ENCODE results near the gene GALNS. TPM values are rescaled to one million over a fixed set of nuclear protein-coding genes. Genes with fewer than 3 reads are reported as not detected.
A peak's percentile ranks its signal among the peaks of the same experiment; 100 is the strongest.
"Not testable (repeated sequence)": the region's sequence is repeated elsewhere in the genome, so short reads cannot be mapped to it uniquely, and the experiment has no call there.

Gene GALNS
- total and polyA plus RNA-seq, 2 of the 13 experiments (the other 11 are each of a cell fraction or from before 2014, with no cell fraction given), result 9.2 to 9.8 TPM

DNA sequence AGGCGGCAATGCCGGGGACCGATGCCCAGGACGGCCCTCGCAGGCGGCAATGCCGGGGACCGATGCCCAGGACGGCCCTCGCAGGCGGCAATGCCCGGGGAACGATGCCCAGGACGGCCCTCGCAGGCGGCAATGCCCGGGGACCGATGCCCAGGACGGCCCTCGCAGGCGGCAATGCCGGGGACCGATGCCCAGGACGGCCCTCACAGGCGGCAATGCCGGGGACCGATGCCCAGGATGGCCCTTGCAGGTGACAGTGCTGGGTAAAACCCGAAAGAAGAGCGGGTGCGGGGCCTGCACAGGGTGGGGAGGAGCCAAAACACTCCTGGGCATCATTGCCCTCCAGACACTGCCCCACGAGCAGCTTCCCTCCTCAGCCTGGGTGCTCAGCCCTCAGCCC, 33.1 kb downstream of the GALNS start:
- H3K36me3 ChIP-seq (replicated peaks in 1 of 2; ENCODE audit: control insufficient read depth in 1 of 2, insufficient read depth in 2 of 2, low read length in 2 of 2); H3K4me2 ChIP-seq (ENCODE audit: low read depth, low read length); H3K9ac ChIP-seq (ENCODE audit: insufficient read depth, low read depth, low read length); H2AFZ ChIP-seq (ENCODE audit: low read length); CTCF ChIA-PET (ENCODE audit: low intra/inter-chr PET ratio, low total read pairs); DNase-seq (ENCODE audit: low spot score); BruUV-seq (replicated peaks); in situ Hi-C loops (cut with HindIII; ENCODE audit: extremely low pct_ligation_motif_present, low pct_unique_long_range_greater_than_20kb); ATAC-seq; POLR2A ChIA-PET; H4K20me1 ChIP-seq (ENCODE audit: insufficient read depth, low read length); H3K27me3 ChIP-seq (ENCODE audit: control insufficient read depth in 1 of 2, insufficient read depth in 2 of 2, low read length in 2 of 2); H3K9me3 ChIP-seq (ENCODE audit: low read length); H3K4me3 ChIP-seq (replicated peaks in 1 of 3; ENCODE audit: insufficient read depth in 1 of 3, low read depth in 2 of 3, low read length in 3 of 3); H3K27ac ChIP-seq (ENCODE audit: extremely low read length, insufficient read depth, low read length); intact Hi-C loops (cut with micrococcal nuclease; ENCODE audit: unreplicated experiment); H3K79me2 ChIP-seq (ENCODE audit: insufficient read depth, low read length); FAIRE-seq: not testable (repeated sequence)
- 0 out of 2 replicates have a peak, but pooled peaks have one; percentile 29 for TF ChIP-seq HNRNPL (IDR thresholded peaks at IDR 0.05; ENCODE audit: low read depth, low read length)
- 86% methylated on average over 15 of the region's 31 CpGs for WGBS (ENCODE audit: low lambda C conversion rate)
- peaks cover 11% of the 10 kb centered on the region for H3K4me1 ChIP-seq (ENCODE audit: insufficient read depth, low read length)

DNA sequence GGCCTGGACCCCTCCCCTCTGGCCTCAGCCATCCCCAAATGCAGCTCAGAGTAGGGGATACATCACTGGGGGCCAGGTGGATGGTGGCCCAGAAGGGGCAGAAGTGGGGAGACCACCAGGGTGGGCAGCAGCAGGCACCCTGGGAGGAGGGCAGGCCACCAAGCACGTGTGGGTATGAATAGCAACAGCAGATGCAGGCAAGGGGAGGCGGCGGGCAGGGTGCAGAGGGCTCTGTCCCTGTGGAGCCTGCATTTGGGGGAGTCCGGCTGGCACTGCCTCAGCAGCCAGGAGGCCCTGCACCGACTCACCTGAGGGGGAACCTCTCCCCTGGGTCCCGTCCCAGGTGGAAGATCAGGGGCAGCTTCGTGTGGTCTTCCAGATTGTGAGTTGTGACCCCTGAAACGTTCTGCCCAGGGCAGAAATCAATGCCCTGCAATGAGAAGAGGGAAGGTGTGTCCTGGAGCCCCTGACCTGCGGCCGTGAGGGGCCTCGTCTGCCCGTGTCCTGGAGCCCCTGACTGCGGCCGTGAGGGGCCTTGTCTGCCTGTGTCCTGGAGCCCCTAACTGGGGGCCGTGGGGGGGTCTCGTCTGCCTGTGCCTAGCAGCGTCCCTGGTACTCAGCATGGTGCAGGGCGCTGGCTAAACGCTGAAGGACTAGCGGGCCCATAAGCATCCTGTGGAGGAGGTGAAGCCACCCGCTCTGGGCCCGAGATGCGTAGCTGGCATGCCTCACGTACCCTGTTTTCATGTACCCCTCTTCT, 34.3 kb downstream of the GALNS start:
- ATAC-seq, result no peak
- H3K4me2 ChIP-seq (ENCODE audit: low read depth, low read length), result no peak overlapping the region
- TF ChIP-seq, protein P1, sequence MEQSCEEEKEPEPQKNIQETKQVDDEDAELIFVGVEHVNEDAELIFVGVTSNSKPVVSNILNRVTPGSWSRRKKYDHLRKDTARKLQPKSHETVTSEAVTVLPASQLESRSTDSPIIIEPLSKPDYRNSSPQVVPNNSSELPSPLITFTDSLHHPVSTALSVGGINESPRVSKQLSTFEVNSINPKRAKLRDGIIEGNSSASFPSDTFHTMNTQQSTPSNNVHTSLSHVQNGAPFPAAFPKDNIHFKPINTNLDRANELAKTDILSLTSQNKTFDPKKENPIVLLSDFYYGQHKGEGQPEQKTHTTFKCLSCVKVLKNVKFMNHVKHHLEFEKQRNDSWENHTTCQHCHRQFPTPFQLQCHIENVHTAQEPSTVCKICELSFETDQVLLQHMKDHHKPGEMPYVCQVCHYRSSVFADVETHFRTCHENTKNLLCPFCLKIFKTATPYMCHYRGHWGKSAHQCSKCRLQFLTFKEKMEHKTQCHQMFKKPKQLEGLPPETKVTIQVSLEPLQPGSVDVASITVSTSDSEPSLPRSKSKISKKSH (CRISPR knock-in tag; IDR thresholded peaks at IDR 0.05; ENCODE audit: borderline replicate concordance), result peak; percentile 22; the same call in 1 of the 2 replicates
- TF ChIP-seq, protein P2, sequence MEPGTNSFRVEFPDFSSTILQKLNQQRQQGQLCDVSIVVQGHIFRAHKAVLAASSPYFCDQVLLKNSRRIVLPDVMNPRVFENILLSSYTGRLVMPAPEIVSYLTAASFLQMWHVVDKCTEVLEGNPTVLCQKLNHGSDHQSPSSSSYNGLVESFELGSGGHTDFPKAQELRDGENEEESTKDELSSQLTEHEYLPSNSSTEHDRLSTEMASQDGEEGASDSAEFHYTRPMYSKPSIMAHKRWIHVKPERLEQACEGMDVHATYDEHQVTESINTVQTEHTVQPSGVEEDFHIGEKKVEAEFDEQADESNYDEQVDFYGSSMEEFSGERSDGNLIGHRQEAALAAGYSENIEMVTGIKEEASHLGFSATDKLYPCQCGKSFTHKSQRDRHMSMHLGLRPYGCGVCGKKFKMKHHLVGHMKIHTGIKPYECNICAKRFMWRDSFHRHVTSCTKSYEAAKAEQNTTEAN (CRISPR knock-in tag; conservative IDR thresholded peaks at IDR 0.05), result no peak
- H3K79me2 ChIP-seq (ENCODE audit: insufficient read depth, low read length), result no peaks in the 10 kb centered on the region
- no peak overlapping the region for H3K27ac ChIP-seq (ENCODE audit: extremely low read length, insufficient read depth, low read length)
- 91% methylated on average over 19 of the region's 24 CpGs for WGBS (ENCODE audit: low lambda C conversion rate)
- no peak overlapping the region for H3K9ac ChIP-seq (ENCODE audit: insufficient read depth, low read depth, low read length)
- DNase-seq (ENCODE audit: low spot score), result no peak
- POLR2A ChIA-PET, result no interaction called here
- FAIRE-seq, result no peak
- in situ Hi-C loops (cut with HindIII; ENCODE audit: extremely low pct_ligation_motif_present, low pct_unique_long_range_greater_than_20kb), result no loop called here
- H3K36me3 ChIP-seq (replicated peaks in 1 of 2; ENCODE audit: control insufficient read depth in 1 of 2, insufficient read depth in 2 of 2, low read length in 2 of 2), result no peaks in the 10 kb centered on the region
- H3K4me3 ChIP-seq (replicated peaks in 1 of 3; ENCODE audit: insufficient read depth in 1 of 3, low read depth in 2 of 3, low read length in 3 of 3), result no peak overlapping the region
- intact Hi-C loops (cut with micrococcal nuclease; ENCODE audit: unreplicated experiment), result no loop called here
- no peaks in the 10 kb centered on the region for H4K20me1 ChIP-seq (ENCODE audit: insufficient read depth, low read length)
- H3K27me3 ChIP-seq (ENCODE audit: control insufficient read depth in 1 of 2, insufficient read depth in 2 of 2, low read length in 2 of 2), result 0 out of 5 replicates have a peak, but pooled peaks cover 0 to 4% of the 10 kb centered on the region in 2 experiments
- CTCF ChIA-PET (ENCODE audit: low intra/inter-chr PET ratio, low total read pairs), result no interaction called here
- H2AFZ ChIP-seq (ENCODE audit: low read length), result no peak overlapping the region
- no TSS peak for BruUV-seq (replicated peaks)
- H3K9me3 ChIP-seq (ENCODE audit: low read length), result no peaks in the 10 kb centered on the region
- peaks cover 22% of the 10 kb centered on the region for H3K4me1 ChIP-seq (ENCODE audit: insufficient read depth, low read length)
